Esophagus squamous epithelium (tissue), 5 donors: ENCODE results near the gene SPSB1. TPM values are rescaled to one million over a fixed set of nuclear protein-coding genes. Genes with fewer than 3 reads are reported as not detected.

Experiments
- DNase-seq: peaks from one replicate; lab custom pipeline; 2025; lab: John Stamatoyannopoulos, UW
- H3K27ac ChIP-seq, 4 donors: fragments of 200-600 bp; sonication (generic); one replicate each; pipeline ENCODE4 v1.5.1; 2016 to 2019; ENCODE audit warnings: mild to moderate bottlenecking in 1 of 4
- H3K27me3 ChIP-seq, 4 donors: fragments of 200-600 bp; sonication (generic); 1 replicate in 3 of 4; 2 replicates in 1 of 4; pipeline versions ENCODE4 v1.5.1 to v1.6.0; 2017 to 2021; ENCODE audit warnings: antibody characterized with exemption in 1 of 4
- H3K36me3 ChIP-seq, 3 donors: fragments of 200-600 bp; sonication (generic); one replicate each; pipeline ENCODE4 v1.5.1; 2016 to 2019
- H3K4me1 ChIP-seq, 3 donors: fragments of 200-600 bp; sonication (generic); one replicate each; pipeline ENCODE4 v1.5.1; 2017 to 2019
- H3K4me3 ChIP-seq, 4 donors: fragments of 200-600 bp; sonication (generic); 1 replicate in 3 of 4; 2 replicates in 1 of 4; pipeline ENCODE4 v1.5.1; 2016 to 2019; ENCODE audit warnings: mild to moderate bottlenecking in 2 of 4, moderate library complexity in 1 of 4
- H3K9me3 ChIP-seq, 3 donors: fragments of 200-600 bp; sonication (generic); one replicate each; pipeline ENCODE4 v1.5.1; 2016 to 2019
- CTCF ChIP-seq, 6 experiments: fragments of 450-650 bp in 4 of 6; fragments of 200-600 bp in 2 of 6; sonication (generic) in 2 of 6; IDR thresholded peaks; one replicate each; pipeline ENCODE4 v1.5.1; 2016 to 2019; ENCODE audit warnings: antibody characterized with exemption in 6 of 6, mild to moderate bottlenecking in 4 of 6, moderate library complexity in 4 of 6
- POLR2A ChIP-seq, 4 donors: fragments of 450-650 bp; IDR thresholded peaks; one replicate each; pipeline ENCODE4 v1.6.1; 2017; ENCODE audit warnings: antibody characterized with exemption in 4 of 4, mild to moderate bottlenecking in 4 of 4, moderate library complexity in 3 of 4
- WGBS, 2 donors: methylation state at CpG; one replicate each; pipeline ENCODE4 v1.1.5; 2018; 5-methylcytosine and 5-hydroxymethylcytosine counted together
- intact Hi-C: fragments of 100-400 bp; cut with DNase I; formaldehyde crosslinking; loops from one replicate; pipeline ENCODE4 v1.15.0; 2022
- total RNA-seq, 4 donors: library from RNA; depleted of rRNA; stranded (reverse); fragments of >200 nt; gene quantifications; one replicate each; pipeline ENCODE4 v1.1.0, GENCODE V29; 2016
- donor health status: DM: yes; HTN: yes; CAD: no.

Gene SPSB1
- total RNA-seq, 4 donors from 2014 or later = 15.2 to 35.5 (median 25.2) TPM

GRCh38 chr1:9356829-9357466 lies 64.3 kb downstream of the SPSB1 start:
- DNase-seq = no peak
- peaks cover 15 to 78% (median 22%) of the 10 kb centered on the region in 3 donors for H3K36me3 ChIP-seq
- H3K27ac ChIP-seq = no peak overlapping the region
- no peaks in the 10 kb centered on the region for H3K27me3 ChIP-seq
- 91 to 92% methylated on average over 2 of the region's 2 CpGs for WGBS, 2 donors
- peaks cover 3 to 52% (median 23%) of the 10 kb centered on the region in 3 donors for H3K4me1 ChIP-seq
- TF ChIP-seq CTCF (IDR thresholded peaks at IDR 0.05) (no peak), POLR2A (IDR thresholded peaks at IDR 0.05) (no peak)
- intact Hi-C loops = no loop called here
- H3K9me3 ChIP-seq = no peaks in the 10 kb centered on the region
- H3K4me3 ChIP-seq = no peak overlapping the region

- H3K4me3 ChIP-seq = no peak overlapping the region
- H3K27me3 ChIP-seq = no peaks in the 10 kb centered on the region
- H3K4me1 ChIP-seq = peaks cover 0 to 51% (median 13%) of the 10 kb centered on the region in 3 donors
- peaks cover 15 to 87% (median 22%) of the 10 kb centered on the region in 3 donors for H3K36me3 ChIP-seq
- intact Hi-C loops = no loop called here
- 92% methylated on average over 4 of the region's 8 CpGs; no CpG with 5 or more reads in 1 of the 2 donors for WGBS, 2 donors
- no peak for DNase-seq
- no peak for TF ChIP-seq POLR2A (IDR thresholded peaks at IDR 0.05)
- TF ChIP-seq CTCF (IDR thresholded peaks at IDR 0.05) = no peak
- no peaks in the 10 kb centered on the region for H3K9me3 ChIP-seq
- H3K27ac ChIP-seq = no peak overlapping the region
Observed at GRCh38 chr1:9357958-9358357, 65.3 kb downstream of the SPSB1 start.

- peak overlapping the region in 1 of 4 donors; percentile 3 for H3K27ac ChIP-seq
- TF ChIP-seq POLR2A (IDR thresholded peaks at IDR 0.05) = no peak
- no peak for TF ChIP-seq CTCF (IDR thresholded peaks at IDR 0.05)
- intact Hi-C loops = no loop called here
- 81 to 91% methylated on average over 4 to 19 of the region's 20 CpGs for WGBS, 2 donors
- no peaks in the 10 kb centered on the region for H3K9me3 ChIP-seq
- H3K4me3 ChIP-seq = no peak overlapping the region
- DNase-seq = no peak
- H3K4me1 ChIP-seq = peaks cover 0 to 54% (median 18%) of the 10 kb centered on the region in 3 donors
- peaks cover 15 to 78% (median 22%) of the 10 kb centered on the region in 3 donors for H3K36me3 ChIP-seq
- no peaks in the 10 kb centered on the region for H3K27me3 ChIP-seq
Observed at GRCh38 chr1:9360371-9361064, 67.8 kb downstream of the SPSB1 start.

DNA sequence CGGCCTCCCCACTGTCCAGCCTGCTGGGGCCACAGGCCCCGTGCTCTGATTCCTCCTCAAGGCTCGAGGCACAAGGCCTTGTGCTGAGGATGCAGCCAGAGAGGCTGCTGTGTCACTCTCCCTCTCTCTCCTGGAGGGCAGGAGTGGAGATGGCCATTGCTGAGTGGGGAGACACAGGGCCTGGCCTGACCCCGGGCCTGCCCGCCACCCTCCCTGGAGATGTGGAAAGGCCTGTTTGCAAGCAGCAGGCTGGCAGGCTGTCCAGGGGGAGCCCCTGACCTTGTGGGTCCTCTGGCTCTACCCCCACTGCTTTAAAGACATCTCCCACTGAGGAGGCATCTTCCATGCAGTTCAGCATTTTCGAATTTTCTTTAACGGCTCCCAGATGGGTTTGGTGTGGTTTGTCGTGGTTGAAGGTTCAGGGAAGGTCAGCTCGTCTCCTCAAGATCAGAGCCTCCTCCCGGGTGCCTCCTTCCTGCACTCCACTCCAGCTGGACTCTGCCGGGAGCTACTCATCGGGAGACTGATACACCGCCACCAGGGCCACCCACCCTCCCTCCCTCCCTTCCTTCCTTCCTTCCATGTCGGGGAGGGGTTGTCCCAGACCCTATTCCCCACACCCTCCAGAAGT lies 69.1 kb downstream of the SPSB1 start:
- no peaks in the 10 kb centered on the region for H3K27me3 ChIP-seq
- no peak overlapping the region for H3K4me3 ChIP-seq
- H3K27ac ChIP-seq = peak overlapping the region in 3 of 4 donors; percentile 34 to 62 (median 48)
- no peak for TF ChIP-seq POLR2A (IDR thresholded peaks at IDR 0.05)
- no peak for TF ChIP-seq CTCF (IDR thresholded peaks at IDR 0.05)
- H3K4me1 ChIP-seq = peaks cover 0 to 67% (median 24%) of the 10 kb centered on the region in 3 donors
- H3K36me3 ChIP-seq = peaks cover 9 to 72% (median 12%) of the 10 kb centered on the region in 3 donors
- no peaks in the 10 kb centered on the region for H3K9me3 ChIP-seq
- WGBS, 2 donors = 47 to 53% methylated on average over 6 to 7 of the region's 14 CpGs
- DNase-seq = no peak
- intact Hi-C loops = no loop called here
